DMS 273 (cell line): ENCODE data around the gene EHBP1L1.
A peak's percentile ranks its signal among the peaks of the same experiment; 100 is the strongest.
"Not testable (repeated sequence)": the region's sequence is repeated elsewhere in the genome, so short reads cannot be mapped to it uniquely, and the experiment has no call there.

Experiments used
- DNase-seq: peaks from one replicate; lab custom pipeline; 2025; ENCODE audit not compliant: unreplicated experiment; lab: John Stamatoyannopoulos, UW

The EHBP1L1 gene

DNA sequence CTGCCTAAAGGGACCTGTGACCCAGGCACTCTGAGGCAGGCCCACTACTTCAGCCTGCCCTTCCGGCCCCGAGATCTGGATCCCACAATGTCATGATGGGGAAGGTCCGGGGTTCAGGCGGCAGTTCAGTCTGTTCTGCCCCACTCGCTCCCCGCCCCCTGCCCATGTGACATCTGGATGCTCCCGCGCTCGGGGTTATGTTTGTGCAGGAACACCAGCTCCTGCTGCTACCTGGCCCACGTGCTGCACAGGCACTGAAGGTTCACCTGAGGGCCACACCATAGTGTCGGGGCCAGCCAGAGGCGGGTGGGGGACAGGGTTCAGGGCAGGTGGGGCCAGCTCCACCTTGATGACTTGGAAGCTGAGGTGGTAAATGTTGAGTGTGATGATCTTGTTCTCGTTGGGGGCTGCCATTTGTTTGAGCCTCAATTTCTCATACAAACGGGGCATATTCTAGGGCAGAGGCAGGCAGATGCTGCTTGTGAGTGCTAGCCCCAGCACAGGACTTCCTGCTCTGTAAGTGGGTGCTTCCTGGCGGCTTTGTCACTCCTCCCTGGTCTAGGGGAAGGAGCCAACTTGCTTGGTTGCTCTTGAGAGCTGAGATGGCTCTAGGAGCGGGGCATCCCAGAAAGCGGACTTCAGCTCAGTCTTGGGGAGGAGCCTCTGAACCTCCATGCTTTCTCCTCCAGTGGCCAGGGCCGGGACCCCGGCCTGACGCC lies 57.7 kb downstream of the EHBP1L1 start:
- no peak for DNase-seq

DNA sequence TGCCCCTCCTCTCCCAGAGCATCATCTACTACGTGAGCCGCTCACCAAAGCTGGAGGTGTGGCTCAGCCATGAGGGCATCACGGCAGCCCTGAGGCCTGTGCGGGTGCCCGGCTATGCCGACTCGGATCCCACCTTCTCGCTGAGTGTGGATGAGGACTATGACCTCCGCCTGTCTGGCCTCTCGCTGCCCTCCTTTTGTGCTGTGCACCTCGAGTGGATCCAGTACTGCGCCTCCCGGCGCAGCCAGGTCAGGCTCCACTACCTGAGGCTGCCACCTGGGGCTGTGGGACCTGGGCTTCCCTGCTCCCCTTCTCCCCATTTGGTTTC lies 58.2 kb downstream of the EHBP1L1 start:
- no peak for DNase-seq

GRCh38 chr11:65634440-65634839 lies 58.6 kb downstream of the EHBP1L1 start:
- no peak for DNase-seq

DNA sequence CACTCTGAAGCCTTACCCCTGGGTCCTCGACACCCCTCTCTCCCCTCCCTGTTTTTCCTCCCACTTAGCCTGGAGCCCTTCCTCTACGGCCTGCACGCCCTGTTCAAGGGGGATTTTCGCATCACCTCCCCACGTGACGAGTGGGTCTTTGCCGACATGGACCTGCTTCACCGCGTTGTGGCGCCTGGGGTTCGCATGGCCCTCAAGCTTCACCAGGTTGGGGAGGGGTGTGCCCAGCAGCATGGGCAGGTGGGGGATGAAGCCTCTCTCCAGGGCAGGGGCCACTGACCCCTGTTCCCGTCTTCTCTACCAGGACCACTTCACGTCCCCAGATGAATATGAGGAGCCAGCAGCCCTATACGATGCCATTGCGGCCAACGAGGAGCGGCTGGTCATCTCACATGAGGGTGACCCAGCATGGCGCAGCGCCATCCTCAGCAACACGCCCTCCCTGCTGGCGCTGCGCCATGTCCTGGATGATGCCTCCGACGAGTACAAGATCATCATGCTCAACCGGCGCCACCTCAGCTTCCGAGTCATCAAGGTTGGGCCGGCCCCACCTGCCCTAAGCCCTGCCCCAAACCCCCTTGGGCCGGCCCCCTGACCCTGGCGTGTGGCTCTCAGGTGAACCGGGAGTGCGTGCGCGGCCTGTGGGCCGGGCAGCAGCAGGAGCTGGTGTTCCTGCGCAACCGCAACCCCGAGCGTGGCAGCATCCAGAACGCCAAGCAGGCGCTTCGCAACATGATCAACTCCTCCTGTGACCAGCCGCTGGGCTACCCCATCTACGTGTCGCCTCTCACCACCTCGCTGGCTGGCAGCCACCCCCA lies 59.3 kb downstream of the EHBP1L1 start:
- no peak for DNase-seq

- no peak for DNase-seq
These were observed 60.5 kb downstream of the EHBP1L1 start for GRCh38 chr11:65636108-65637031.

GRCh38 chr11:65637032-65637557 lies 61.2 kb downstream of the EHBP1L1 start:
- DNase-seq: no peak

- DNase-seq: peak; percentile 83
These were observed 62.1 kb downstream of the EHBP1L1 start, which contains the start of gene SIPA1 for GRCh38 chr11:65637794-65638419. Gene SIPA1 (plus strand): TSS chr11:65638101. CDS start chr11:65640922, 2,821 bp downstream.

- DNase-seq: not testable (repeated sequence)
These were observed 63.4 kb downstream of the EHBP1L1 start for GRCh38 chr11:65639228-65639597.

GRCh38 chr11:65639623-65640482 lies 64.0 kb downstream of the EHBP1L1 start:
- DNase-seq: no peak

- DNase-seq: no peak
These were observed 64.8 kb downstream of the EHBP1L1 start for GRCh38 chr11:65640483-65641296.

DNA sequence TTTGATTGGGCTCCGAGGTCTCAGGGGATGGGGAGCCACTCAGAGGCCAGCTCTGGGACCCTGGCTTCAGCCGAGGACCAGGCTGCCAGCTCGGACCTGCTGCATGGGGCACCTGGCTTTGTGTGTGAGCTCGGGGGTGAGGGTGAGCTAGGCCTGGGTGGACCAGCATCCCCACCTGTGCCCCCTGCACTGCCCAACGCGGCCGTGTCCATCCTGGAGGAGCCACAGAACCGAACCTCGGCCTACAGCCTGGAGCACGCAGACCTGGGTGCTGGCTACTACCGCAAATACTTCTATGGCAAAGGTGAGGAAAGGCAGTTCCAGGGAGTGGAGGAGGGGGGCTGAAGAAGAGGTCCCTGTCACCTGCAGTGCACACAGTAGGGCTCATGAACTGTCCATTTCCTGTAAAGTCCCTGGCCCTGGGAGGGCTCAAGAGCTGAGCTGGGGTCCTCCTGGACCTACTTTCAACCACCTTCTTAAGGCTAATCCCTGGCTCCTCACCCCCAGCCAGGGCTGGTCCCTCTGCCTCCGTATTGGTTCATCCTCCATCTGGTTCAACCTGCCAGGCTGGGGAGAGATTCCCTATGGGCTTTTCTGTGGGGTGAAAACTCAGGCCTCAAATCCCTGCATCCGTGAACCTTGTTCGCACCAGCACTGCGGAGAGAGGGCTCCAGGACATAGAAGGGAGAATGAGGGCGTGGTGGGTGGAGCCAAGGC lies 65.6 kb downstream of the EHBP1L1 start:
- DNase-seq: no peak
